Gastroesophageal sphincter (tissue), 4 donors: Measurements from ENCODE around the gene CASTOR1. TPM values are rescaled to one million over a fixed set of nuclear protein-coding genes. Genes with fewer than 3 reads are reported as not detected.
A peak's percentile ranks its signal among the peaks of the same experiment; 100 is the strongest.

Experiments
- ATAC-seq: fragments of 150-250 bp; one replicate; pipeline ENCODE4 v1.9.1; 2016; ENCODE audit warnings: mild to moderate bottlenecking, moderate library complexity
- H3K27ac ChIP-seq, 4 donors: fragments of 200-600 bp; sonication (generic) in 3 of 4; 1 replicate in 3 of 4; 2 replicates in 1 of 4; pipeline ENCODE4 v1.5.1; 2016 to 2019
- H3K27me3 ChIP-seq: fragments of 200-600 bp; sonication (generic); one replicate; pipeline ENCODE4 v1.5.1; 2019
- H3K36me3 ChIP-seq, 2 donors: fragments of 200-600 bp; sonication (generic); one replicate each; pipeline ENCODE4 v1.5.1; 2019; ENCODE audit warnings: control low read depth in 1 of 2
- H3K4me1 ChIP-seq, 3 donors: fragments of 200-600 bp; sonication (generic); 1 replicate in 2 of 3; 2 replicates in 1 of 3; pipeline ENCODE4 v1.5.1; 2016 to 2019; ENCODE audit warnings: control low read depth in 2 of 3
- H3K4me3 ChIP-seq, 2 donors: fragments of 200-600 bp; sonication (generic); one replicate each; pipeline ENCODE4 v1.5.1; 2019; ENCODE audit warnings: mild to moderate bottlenecking in 1 of 2, moderate library complexity in 1 of 2
- H3K9me3 ChIP-seq, 3 donors: fragments of 200-600 bp; sonication (generic); one replicate each; pipeline ENCODE4 v1.5.1; 2017 to 2019; ENCODE audit warnings: control low read depth in 2 of 3
- EP300 ChIP-seq: sonication (generic); formaldehyde crosslinking; IDR thresholded peaks from one replicate; pipeline ENCODE4 v1.6.1; 2017; ENCODE audit warnings: antibody characterized with exemption, mild to moderate bottlenecking
- POLR2A ChIP-seq, 2 donors: fragments of 450-650 bp; IDR thresholded peaks; one replicate each; pipeline ENCODE4 v1.6.1; 2017; ENCODE audit warnings: antibody characterized with exemption in 2 of 2, mild to moderate bottlenecking in 2 of 2, moderate library complexity in 1 of 2
- POLR2AphosphoS5 ChIP-seq: sonication (generic); formaldehyde crosslinking; IDR thresholded peaks from one replicate; pipeline ENCODE4 v1.6.1; 2017; ENCODE audit warnings: antibody characterized with exemption
- WGBS, 2 donors: methylation state at CpG; one replicate each; pipeline ENCODE4 v1.1.5; 2018; ENCODE audit warnings: low coverage in 1 of 2; 5-methylcytosine and 5-hydroxymethylcytosine counted together
- total RNA-seq, 4 donors: library from RNA; depleted of rRNA; stranded (reverse); fragments of >200 nt; gene quantifications; one replicate each; pipeline ENCODE4 v1.1.0, GENCODE V29; 2016
- TF ChIP-seq, protein P1 (sequence below), 4 experiments: fragments of 200-600 bp in 2 of 4; fragments of 450-650 bp in 2 of 4; sonication (generic) in 1 of 4; IDR thresholded peaks; one replicate each; pipeline ENCODE4 v1.5.1; 2017 to 2019; ENCODE audit warnings: antibody characterized with exemption in 4 of 4, mild to moderate bottlenecking in 2 of 4, moderate library complexity in 2 of 4

The CASTOR1 gene
- total RNA-seq, 4 donors from 2014 or later = 12.9 to 17.1 (median 16.2) TPM

GRCh38 chr22:30310881-30311771 is 21.8 kb upstream of the CASTOR1 start:
- Histone ChIP-seq H3K4me3 (peak overlapping the region in 1 of 2 donors; percentile 4), H3K4me1 (peaks cover 12 to 100% (median 58%) of the 10 kb centered on the region in 3 donors)
- TF ChIP-seq POLR2A (IDR thresholded peaks at IDR 0.05) = no peak
- TF ChIP-seq, protein P1, sequence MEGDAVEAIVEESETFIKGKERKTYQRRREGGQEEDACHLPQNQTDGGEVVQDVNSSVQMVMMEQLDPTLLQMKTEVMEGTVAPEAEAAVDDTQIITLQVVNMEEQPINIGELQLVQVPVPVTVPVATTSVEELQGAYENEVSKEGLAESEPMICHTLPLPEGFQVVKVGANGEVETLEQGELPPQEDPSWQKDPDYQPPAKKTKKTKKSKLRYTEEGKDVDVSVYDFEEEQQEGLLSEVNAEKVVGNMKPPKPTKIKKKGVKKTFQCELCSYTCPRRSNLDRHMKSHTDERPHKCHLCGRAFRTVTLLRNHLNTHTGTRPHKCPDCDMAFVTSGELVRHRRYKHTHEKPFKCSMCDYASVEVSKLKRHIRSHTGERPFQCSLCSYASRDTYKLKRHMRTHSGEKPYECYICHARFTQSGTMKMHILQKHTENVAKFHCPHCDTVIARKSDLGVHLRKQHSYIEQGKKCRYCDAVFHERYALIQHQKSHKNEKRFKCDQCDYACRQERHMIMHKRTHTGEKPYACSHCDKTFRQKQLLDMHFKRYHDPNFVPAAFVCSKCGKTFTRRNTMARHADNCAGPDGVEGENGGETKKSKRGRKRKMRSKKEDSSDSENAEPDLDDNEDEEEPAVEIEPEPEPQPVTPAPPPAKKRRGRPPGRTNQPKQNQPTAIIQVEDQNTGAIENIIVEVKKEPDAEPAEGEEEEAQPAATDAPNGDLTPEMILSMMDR (IDR thresholded peaks at IDR 0.05) = no peak
- peak; percentile 93 for TF ChIP-seq POLR2AphosphoS5
- TF ChIP-seq EP300 = no peak

DNA sequence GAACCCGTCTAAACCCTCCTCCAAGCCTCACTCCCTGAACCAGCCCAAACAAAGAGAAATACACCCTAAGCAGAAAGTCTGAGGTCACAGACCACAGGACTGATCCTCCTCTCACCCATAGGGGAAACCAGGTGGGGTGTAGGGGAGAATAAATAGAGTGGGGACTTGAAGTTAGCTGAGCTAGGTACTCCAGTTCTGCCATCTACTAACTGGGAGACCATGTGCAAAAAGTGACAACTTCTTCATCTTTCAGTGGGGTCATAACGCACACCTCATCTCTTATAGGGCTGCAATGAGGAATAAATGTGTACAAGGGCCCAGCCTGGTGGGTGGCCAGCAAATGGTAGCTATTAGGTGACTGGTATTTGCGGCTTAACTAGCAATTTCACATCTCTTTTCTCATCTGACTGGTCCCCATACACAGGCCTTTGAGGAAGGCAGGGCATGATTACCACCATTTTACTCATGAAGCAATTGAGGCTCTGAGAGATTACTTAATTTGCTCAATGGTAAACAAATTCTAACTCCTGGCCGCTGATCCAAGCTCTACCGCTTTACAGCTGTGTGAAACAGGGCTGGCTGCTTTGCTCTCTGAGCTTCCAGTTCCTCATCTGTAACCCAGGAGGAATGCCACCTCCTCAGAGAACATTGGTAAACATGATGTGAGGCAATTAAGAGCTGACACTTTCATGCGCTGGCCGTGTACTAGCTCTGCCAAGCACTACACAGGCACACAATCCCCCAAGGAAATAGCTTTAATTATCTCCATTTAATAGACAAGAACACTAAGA is 20.8 kb upstream of the CASTOR1 start:
- Histone ChIP-seq H3K4me1 (peaks cover 21 to 100% (median 64%) of the 10 kb centered on the region in 3 donors), H3K4me3 (no peak overlapping the region), H3K9me3 (no peaks in the 10 kb centered on the region), H3K27ac (peak overlapping the region; percentile 64 to 90 (median 88)), H3K27me3 (no peaks in the 10 kb centered on the region), H3K36me3 (no peaks in the 10 kb centered on the region)
- TF ChIP-seq EP300 (no peak), POLR2AphosphoS5 (peak; percentile 97)
- 31 to 59% methylated on average over 3 of the region's 7 CpGs for WGBS, 2 donors
- ATAC-seq = peak; percentile 78

More at GRCh38 chr22:30310881-30311771, 21.8 kb upstream of the CASTOR1 start:
- no peaks in the 10 kb centered on the region for H3K27me3 ChIP-seq
- H3K9me3 ChIP-seq = no peaks in the 10 kb centered on the region
- peak overlapping the region; percentile 64 to 90 (median 88) for H3K27ac ChIP-seq
- no peaks in the 10 kb centered on the region for H3K36me3 ChIP-seq
- peak; percentile 89 for ATAC-seq
- WGBS, 2 donors = 19 to 46% methylated on average over 6 to 7 of the region's 8 CpGs

DNA sequence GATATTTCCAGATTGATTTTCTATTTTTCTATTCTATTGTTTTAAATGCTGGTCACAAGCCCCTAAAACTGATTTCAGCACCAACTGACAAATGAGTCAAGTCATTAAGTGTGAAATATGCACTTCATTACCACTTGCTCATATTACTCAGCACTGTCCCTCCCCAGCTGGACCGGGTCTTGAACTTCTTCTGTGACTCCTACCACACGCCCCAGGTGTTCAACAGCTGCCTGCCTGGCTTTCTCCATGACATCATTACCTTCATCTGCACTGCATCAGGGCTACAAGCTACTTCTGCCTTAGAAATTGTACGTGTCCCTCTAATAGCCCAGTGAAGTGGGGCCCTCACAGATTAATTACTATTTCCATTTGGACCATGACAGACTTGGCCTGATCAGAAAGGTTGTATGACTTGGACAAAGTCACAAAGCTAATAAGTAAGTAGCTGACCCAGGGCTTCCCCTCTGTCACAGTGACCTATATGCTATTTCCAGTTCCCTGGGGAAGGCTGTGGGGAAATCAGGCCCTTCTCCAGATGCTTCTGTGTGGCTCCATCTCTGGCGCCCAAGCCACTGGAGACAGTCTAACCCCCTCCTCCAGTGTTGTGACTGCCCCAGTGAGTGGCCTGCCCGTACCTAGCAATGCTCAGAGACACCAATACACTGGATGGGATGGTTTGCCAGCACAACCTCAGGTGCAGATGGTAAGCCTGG is 19.4 kb upstream of the CASTOR1 start:
- H3K9me3 ChIP-seq = no peaks in the 10 kb centered on the region
- peak overlapping the region in 3 of 4 donors; percentile 87 to 90 (median 89) for H3K27ac ChIP-seq
- H3K4me3 ChIP-seq = no peak overlapping the region
- H3K36me3 ChIP-seq = peaks cover 0 to 3% of the 10 kb centered on the region in 2 donors
- TF ChIP-seq POLR2A (IDR thresholded peaks at IDR 0.05) (no peak), POLR2AphosphoS5 (peak; percentile 51), EP300 (no peak)
- TF ChIP-seq, protein P1 (IDR thresholded peaks at IDR 0.05) = no peak
- H3K4me1 ChIP-seq = peaks cover 33 to 100% (median 79%) of the 10 kb centered on the region in 3 donors
- no peaks in the 10 kb centered on the region for H3K27me3 ChIP-seq
- ATAC-seq = no peak
- 54 to 83% methylated on average over 2 to 4 of the region's 5 CpGs for WGBS, 2 donors

GRCh38 chr22:30308093-30308492 is 18.8 kb upstream of the CASTOR1 start:
- 55 to 67% methylated on average over 1 to 2 of the region's 2 CpGs for WGBS, 2 donors

More at GRCh38 chr22:30308093-30308492, 18.8 kb upstream of the CASTOR1 start:
- no peak for TF ChIP-seq POLR2AphosphoS5
- TF ChIP-seq, protein P1 (IDR thresholded peaks at IDR 0.05) = no peak
- no peak for TF ChIP-seq EP300
- TF ChIP-seq POLR2A (IDR thresholded peaks at IDR 0.05) = no peak
- Histone ChIP-seq H3K9me3 (no peaks in the 10 kb centered on the region), H3K36me3 (peaks cover 0 to 9% of the 10 kb centered on the region in 2 donors), H3K4me1 (peaks cover 38 to 100% (median 85%) of the 10 kb centered on the region in 3 donors), H3K27ac (peak overlapping the region in 2 of 4 donors; percentile 80 to 90), H3K4me3 (no peak overlapping the region), H3K27me3 (no peaks in the 10 kb centered on the region)
- no peak for ATAC-seq
